AG04450 (cell line): Measurements from ENCODE around the gene CDH13. TPM values are rescaled to one million over a fixed set of nuclear protein-coding genes. Genes with fewer than 3 reads are reported as not detected.

Experiments used
- CTCF ChIA-PET: fragments of 300-600, 350-600 bp; formaldehyde crosslinking; extraction: SDS; loops from one replicate; lab custom pipeline; 2022; ENCODE audit warnings: antibody characterized with exemption, inconsistent platforms; lab: Charles Lee
- POLR2A ChIA-PET: fragments of 350-600 bp; formaldehyde crosslinking; extraction: SDS; loops from one replicate; lab custom pipeline; 2021; ENCODE audit warnings: antibody characterized with exemption, inconsistent platforms; lab: Yijun Ruan, JAX
- DNase-seq: peaks from one replicate; pipeline ENCODE4 v3.0.0-alpha.2; 2011; ENCODE audit warnings: low read depth, low spot score
- H3K27ac ChIP-seq: one replicate; pipeline ENCODE4 v1.5.1; 2012; ENCODE audit warnings: low read depth, low read length, control low read depth
- H3K27me3 ChIP-seq: one replicate; pipeline ENCODE4 v1.6.0; 2012; ENCODE audit warnings: low read length; ENCODE audit not compliant: control insufficient read depth, insufficient read depth
- H3K4me3 ChIP-seq: 2 replicates; pipeline ENCODE4 v1.5.1; 2011; ENCODE audit warnings: mild to moderate bottlenecking, low read depth, low read length, control low read depth
- H3K9me3 ChIP-seq: 2 replicates; pipeline ENCODE4 v1.5.1; 2012; ENCODE audit warnings: low read length; ENCODE audit not compliant: control insufficient read depth, insufficient read depth
- CTCF ChIP-seq: IDR thresholded peaks from 2 replicates; pipeline ENCODE4 v1.5.1; 2011; ENCODE audit warnings: low read depth, low read length, control low read depth, inconsistent platforms
- polyA plus RNA-seq: library from polyadenylated mRNA; depleted of rRNA; stranded (reverse); fragments of >200 nt; gene quantifications from 2 replicates; pipeline ENCODE4 v1.2.3, GENCODE V29; 2011

Gene CDH13
- polyA plus RNA-seq, 1 experiment = 55.0 TPM

DNA sequence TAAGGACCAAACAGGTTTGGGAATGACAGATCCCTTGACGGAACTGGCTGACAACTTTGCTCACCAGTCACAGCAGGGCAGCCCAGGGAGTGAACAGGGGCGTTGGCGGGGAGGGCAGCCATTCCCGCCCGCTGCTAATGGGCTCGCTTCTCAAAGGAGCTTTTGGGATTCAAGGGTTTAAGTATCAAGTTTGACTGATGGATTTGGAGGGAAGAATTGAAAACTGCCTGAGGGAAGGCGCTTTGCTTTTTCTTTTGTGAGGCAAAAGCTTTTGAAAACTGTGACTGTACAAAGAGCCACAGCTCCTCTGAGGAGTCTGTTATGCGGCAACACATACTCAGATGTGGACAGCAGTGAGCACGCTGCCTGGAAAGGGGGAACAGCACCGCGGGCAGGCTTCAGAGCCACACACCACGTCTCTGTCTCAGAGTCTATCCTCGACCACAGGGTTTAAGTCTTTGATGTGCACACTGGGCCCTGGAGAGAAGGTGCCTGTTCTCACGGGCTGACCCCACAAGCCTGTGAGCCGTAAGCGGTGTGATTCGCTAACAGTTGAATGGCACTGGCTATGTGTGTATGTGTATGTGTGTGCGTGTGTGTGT, 1101.1 kb downstream of the CDH13 start:
- no peak overlapping the region for H3K27ac ChIP-seq
- ChIA-PET CTCF (no interaction called here), POLR2A (no interaction called here)

DNA sequence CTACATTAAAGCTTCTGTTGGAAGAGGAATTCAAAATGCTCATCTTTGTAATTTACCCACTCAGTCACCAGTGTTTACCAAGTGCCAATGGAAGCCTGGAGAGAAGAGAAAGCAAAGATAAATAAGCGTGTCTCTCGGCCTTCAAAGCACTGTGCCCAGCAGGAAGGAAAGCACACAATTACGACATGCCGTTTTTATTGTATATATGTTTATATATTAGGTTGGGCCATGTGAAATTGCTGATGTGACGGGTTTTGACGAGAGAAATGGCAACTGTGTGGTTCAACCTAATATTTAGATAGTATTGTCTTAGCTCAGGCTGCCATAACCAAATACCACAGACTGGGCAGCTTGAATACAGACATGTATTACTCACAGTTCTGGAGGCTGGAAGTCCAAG, 1101.7 kb downstream of the CDH13 start:
- POLR2A ChIA-PET = no interaction called here
- Histone ChIP-seq H3K27me3 (no peaks in the 10 kb centered on the region), H3K9me3 (peaks cover 9% of the 10 kb centered on the region), H3K4me3 (no peak overlapping the region), H3K27ac (no peak overlapping the region)
- no peak for TF ChIP-seq CTCF
- DNase-seq = no peak
- CTCF ChIA-PET = no interaction called here

More for the DNA sequence above, 1101.1 kb downstream of the CDH13 start:
- no peak for TF ChIP-seq CTCF
- peaks cover 4% of the 10 kb centered on the region; the same call in 1 of the 2 replicates for H3K9me3 ChIP-seq
- no peak for DNase-seq
- no peak overlapping the region for H3K4me3 ChIP-seq
- no peaks in the 10 kb centered on the region for H3K27me3 ChIP-seq

- POLR2A ChIA-PET = no interaction called here
- no peaks in the 10 kb centered on the region for H3K27me3 ChIP-seq
- no peak overlapping the region for H3K4me3 ChIP-seq
- DNase-seq = no peak
- H3K27ac ChIP-seq = no peak overlapping the region
- CTCF ChIA-PET = no interaction called here
- no peak for TF ChIP-seq CTCF
- H3K9me3 ChIP-seq = peaks cover 15% of the 10 kb centered on the region
Measured at GRCh38 chr16:83730812-83731211, 1104.0 kb downstream of the CDH13 start.

GRCh38 chr16:83732536-83732935, 1105.8 kb downstream of the CDH13 start:
- Histone ChIP-seq H3K27me3 (no peaks in the 10 kb centered on the region), H3K9me3 (peaks cover 12% of the 10 kb centered on the region), H3K27ac (no peak overlapping the region), H3K4me3 (no peak overlapping the region)
- no peak for DNase-seq
- no peak for TF ChIP-seq CTCF
- ChIA-PET CTCF (no interaction called here), POLR2A (no interaction called here)

- ChIA-PET CTCF (no interaction called here), POLR2A (no interaction called here)
- peaks cover 12% of the 10 kb centered on the region for H3K9me3 ChIP-seq
- H3K27me3 ChIP-seq = no peaks in the 10 kb centered on the region
- peak; percentile 1 for DNase-seq
- TF ChIP-seq CTCF = no peak
- no peak overlapping the region for H3K4me3 ChIP-seq
- no peak overlapping the region for H3K27ac ChIP-seq
Measured at GRCh38 chr16:83733301-83733700, 1106.5 kb downstream of the CDH13 start.
